Caki2 (cell line): Measurements from ENCODE around the gene SP1. TPM values are rescaled to one million over a fixed set of nuclear protein-coding genes. Genes with fewer than 3 reads are reported as not detected.
A peak's percentile ranks its signal among the peaks of the same experiment; 100 is the strongest.
"Not testable (repeated sequence)": the region's sequence is repeated elsewhere in the genome, so short reads cannot be mapped to it uniquely, and the experiment has no call there.

Source experiments
- DNase-seq: peaks from one replicate; pipeline ENCODE4 v3.0.0-alpha.2; 2015; ENCODE audit warnings: low read depth
- in situ Hi-C: cut with HindIII; loops from 2 replicates; pipeline ENCODE4 v1.10.0; 2016; ENCODE audit warnings: low sequenced_read_pairs, low pct_unique_long_range_greater_than_20kb, mixed read lengths
- total RNA-seq: library from RNA; depleted of rRNA; stranded (reverse); fragments of >200 nt; shearing (Covaris generic); gene quantifications from 2 replicates; pipeline ENCODE4 v1.2.3, GENCODE V29; 2014; ENCODE audit warnings: low replicate concordance

Gene SP1
- total RNA-seq, 1 experiment from 2014 or later: 39.3 TPM

DNA sequence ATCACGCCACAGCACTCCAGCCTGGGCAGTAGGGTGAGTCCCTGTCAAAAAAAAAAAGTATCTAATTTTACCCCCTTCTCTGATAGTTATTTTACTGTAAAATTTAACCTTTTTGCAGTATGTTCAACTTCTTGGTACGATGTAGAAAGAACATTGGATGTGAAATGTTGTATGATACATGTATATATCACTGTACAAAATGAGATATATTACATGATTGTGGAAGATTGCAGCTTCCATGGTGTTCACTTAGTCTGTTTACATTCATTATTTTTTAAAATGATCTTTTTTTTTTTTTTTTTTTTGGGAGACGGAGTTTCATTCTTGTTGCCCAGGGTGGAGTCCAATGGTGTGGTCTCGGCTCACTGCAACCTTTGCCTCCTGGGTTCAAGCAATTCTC is 9.0 kb downstream of the SP1 start:
- DNase-seq: no peak
- in situ Hi-C loops: no loop called here

DNA sequence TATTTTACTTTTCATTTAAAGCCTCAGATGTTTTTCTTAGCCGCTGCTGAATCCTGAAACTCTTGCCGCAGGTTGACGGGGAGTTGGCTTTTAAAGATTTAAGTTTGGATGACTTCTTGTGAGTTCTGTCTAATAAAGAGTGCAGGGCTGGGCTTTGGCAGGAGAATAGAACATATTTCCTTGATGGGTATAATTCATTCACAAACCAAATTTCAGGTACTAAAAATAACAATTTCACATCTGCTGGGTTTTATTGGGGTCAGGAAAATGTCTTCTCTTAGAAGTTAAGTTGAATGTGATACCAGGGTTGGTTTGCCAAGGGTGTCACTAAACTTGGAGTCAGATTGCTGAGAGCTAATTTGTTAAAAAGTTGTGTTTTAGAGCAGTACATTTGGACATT is 9.7 kb downstream of the SP1 start:
- in situ Hi-C loops: no loop called here

DNA sequence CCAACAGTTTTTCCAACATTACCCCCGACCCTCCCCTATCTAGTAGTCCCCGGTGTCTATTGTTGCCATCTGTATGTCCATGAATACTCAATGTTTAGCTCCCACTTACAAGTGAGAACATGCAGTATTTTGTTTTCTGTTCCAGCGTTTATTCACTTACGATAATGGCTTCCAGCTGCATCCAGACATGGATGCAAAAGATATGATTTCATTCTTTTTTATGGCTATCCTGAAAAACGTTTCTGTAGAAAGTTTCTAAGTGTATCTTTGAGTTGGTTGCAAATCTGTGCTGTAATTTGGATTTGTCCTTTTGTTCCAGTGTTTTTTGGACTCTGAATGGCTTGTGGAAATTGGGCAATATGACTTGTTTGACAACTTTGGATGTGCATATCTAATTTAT is 11.7 kb downstream of the SP1 start:
- in situ Hi-C loops: no loop called here
- no peak for DNase-seq

More for the DNA sequence above, 9.7 kb downstream of the SP1 start:
- no peak for DNase-seq

DNA sequence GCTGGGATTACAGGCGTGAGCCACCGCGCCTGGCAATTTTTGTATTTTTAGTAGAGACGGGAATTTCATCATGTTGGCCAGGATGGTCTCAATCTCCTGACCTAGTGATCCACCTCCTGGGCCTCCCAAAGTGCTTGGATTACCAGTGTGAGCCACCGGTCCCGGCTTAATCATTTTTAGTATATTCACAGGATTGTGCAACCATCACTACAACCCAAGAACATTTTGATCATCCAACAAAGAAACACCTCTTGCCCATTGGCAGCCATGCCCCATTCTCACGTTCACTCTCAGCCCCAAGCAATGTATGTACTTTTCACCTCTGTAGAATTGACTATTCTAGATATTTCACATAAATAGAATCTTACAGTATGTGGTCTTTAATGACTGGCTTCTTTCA is 19.9 kb downstream of the SP1 start:
- no peak for DNase-seq
- in situ Hi-C loops: no loop called here

DNA sequence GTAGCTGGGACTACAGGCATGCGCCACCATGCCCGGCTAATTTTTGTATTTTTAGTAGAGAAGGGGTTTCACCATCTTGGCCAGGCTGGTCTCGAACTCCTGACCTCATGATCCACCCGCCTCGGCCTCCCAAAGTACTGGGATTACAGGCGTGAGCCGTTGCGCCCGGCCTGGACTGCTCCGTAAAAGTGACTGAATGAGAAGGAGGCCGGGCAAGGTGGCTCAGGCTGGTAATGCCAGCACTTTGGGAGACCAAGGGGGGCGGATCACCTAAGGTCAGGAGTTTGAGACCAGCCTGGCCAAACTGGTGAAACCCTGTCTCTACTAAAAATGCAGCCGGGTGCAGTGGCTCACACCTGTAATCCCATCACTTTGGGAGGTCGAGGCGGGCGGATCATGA is 22.4 kb downstream of the SP1 start:
- in situ Hi-C loops, DNase-seq: not testable (repeated sequence)

DNA sequence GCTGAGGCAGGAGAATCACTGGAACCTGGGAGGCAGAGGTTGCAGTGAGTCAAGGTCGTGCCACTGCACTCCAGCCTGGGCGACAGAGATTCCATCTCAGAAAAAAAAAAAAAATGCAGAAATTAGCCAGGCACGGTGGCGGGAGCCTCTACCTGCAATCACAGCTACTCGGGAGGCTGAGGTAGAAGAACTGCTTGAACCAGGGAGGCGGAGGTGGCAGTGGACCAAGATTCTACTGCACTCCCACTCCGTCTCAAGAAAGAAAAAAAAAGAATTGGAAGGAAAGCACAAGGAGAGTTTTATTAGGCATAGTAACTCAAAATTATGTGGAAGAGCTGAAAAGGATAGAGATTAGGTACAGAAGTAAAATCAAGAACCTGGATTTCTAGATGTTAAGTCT is 22.9 kb downstream of the SP1 start:
- no peak for DNase-seq
- in situ Hi-C loops: no loop called here

DNA sequence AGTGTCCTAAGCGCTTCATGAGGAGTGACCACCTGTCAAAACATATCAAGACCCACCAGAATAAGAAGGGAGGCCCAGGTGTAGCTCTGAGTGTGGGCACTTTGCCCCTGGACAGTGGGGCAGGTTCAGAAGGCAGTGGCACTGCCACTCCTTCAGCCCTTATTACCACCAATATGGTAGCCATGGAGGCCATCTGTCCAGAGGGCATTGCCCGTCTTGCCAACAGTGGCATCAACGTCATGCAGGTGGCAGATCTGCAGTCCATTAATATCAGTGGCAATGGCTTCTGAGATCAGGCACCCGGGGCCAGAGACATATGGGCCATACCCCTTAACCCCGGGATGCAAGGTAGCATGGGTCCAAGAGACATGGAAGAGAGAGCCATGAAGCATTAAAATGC is 31.0 kb downstream of the SP1 start:
- in situ Hi-C loops: no loop called here

DNA sequence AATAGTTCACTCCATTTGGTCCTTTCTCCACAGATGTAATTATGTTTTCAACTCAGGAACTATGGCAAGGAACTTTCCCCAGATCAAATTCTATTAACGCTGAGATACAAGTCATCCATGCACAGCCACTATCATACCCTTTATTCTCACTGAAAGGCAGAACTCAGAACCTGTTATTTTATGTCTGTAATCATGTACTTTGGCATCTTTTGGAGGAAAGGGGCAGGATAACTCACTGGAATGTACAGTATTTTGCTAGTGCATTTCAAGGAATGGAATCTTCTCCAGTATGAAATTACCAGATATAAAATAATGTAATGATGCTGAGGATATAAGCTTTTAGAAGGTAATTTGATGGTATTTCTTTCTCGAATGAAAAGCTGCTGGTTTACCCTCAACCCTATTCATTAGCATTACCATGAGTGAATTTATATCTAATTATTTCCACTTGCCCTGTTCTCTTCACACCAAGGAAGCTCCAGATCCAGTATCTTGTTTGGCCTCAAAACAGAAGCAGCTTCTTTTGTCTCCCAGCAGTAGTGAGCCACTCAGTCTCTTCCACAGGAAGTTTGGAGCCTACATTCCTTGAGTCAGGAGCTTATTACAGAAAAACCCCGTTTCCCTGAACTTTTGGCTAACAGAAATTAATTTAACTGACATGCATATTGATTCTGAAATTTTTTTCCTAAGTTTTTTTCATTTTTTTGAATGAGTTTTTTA is 33.7 kb downstream of the SP1 start:
- in situ Hi-C loops: no loop called here
- DNase-seq: no peak

More for the DNA sequence above, 31.0 kb downstream of the SP1 start:
- DNase-seq: no peak

DNA sequence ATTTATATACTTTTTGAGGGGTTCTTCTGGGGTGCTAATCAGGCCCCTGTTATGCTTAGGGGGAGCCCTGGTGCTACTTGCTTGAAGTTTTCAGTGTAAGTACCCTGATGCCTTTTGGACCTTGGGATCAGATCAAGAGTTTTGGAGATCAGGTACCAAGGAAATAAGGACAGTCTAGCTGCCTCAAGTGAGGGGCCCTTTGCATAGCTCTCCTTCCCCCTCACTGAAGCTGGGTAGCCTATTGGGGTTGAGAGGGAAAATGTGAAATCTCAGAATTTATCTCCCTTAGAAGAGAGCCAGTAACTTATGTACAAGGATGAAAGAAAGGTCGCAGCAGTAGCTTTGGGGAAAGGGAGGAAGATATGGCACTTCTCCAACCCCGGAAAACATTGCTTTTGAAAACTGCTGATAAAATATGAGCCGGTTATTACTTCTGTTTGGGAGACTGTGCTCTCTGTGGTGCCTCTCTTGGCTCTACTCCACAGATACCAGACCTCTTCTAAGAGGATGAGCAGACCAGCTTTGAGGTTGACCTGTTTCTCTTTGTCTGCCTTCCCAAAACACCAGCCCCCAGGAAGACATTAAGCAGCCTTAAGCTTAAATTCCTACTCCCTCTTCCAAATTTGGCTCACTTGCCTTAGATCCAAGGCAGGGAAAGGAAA is 34.9 kb downstream of the SP1 start:
- no peak for DNase-seq
- in situ Hi-C loops: no loop called here

DNA sequence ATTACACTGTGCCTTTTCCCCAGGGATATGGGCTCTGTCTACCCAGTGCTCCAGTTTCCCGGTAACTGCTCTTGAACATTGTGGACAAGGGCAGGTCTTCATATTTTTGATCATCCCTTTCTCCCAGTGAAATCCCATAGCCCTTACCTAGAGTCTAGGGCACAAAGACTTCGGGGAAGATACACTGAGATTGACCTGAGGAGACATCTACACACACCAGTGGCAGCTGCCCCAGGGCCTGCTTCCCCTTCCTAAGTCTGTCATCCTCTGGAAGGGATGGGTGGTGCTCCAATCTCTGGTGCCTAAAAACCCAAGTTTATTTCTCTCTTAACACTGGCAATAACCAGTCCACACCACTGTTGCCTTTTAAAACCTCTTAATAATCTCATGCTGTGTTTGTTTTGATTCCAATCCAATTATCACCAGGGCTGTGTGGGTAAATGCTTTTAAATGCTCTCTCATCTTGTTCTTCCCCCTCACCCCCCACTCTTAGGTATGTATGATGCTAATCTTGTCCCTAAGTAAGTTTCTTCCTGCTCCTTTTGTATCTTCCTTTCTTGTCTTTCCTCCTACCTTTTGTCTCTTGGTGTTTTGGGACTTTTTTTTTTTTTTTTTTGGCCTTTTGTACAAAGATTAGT is 35.9 kb downstream of the SP1 start:
- in situ Hi-C loops, DNase-seq: not testable (repeated sequence)

DNA sequence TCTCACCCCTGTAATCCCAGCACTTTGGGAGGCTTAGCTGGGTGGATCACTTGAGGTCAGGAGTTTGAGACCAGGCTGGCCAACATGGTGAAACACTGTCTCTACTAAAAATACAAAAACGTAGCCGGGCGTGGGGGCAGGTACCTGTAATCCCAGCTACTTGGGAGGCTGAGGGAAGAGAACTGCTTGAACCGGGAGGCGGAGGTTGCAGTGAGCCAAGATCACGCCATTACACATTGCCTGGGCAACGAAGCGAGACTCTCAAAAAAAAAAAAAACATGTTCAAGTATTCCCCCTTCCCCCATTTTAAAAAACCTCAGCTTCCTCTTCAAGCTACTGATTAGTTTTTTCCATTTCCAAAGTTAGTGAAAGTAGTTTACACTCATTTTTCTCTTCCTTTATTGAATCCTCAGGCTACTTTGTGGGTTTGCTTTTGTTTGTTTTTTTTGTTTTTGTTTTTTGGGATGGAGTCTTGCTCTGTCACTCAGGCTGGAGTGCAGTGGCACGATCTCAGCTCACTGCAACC is 37.4 kb downstream of the SP1 start:
- DNase-seq, in situ Hi-C loops: not testable (repeated sequence)

DNA sequence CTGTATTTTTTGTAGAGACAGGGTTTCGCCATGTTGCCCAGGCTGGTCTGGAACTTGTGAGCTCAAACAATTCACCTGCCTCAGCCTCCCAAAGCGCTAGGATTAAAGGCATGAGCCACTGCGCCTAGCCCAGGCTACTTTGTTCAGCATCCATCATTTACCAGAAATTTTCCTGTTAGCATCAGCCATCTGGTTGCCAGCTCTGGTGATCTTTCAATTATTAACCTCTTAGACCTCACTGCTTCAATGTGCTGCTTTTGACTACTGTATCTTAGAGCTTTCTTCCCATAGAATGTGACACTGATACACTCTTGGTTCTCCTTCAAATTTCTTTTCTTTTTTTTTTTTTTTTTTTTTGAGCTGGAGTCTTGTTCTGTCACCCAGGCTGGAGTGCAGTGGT is 38.2 kb downstream of the SP1 start:
- DNase-seq: peak; percentile 45
- in situ Hi-C loops: no loop called here

DNA sequence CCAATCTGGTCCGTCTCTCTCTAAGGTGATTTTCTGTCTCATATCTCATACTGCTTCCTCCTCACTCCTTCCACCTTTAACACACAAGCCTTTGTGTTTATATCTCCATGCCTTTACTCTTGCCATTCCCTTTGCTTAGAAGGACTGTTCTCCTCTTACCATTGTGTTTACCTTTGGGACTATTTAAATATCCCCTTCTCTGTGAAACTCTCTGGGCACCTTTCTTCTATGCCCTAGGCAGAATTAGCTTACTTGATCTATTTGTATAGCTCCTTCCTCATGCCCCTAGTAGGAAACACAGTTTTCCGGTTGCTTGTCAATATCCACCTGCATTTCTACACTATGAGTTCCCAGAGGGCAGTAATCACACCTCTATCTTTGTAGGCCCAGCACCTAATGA is 39.8 kb downstream of the SP1 start:
- no peak for DNase-seq
- in situ Hi-C loops: loop anchor here (10.0 kb wide), 1 partner anchor 75 kb away; no protein-coding TSS in a partner anchor

DNA sequence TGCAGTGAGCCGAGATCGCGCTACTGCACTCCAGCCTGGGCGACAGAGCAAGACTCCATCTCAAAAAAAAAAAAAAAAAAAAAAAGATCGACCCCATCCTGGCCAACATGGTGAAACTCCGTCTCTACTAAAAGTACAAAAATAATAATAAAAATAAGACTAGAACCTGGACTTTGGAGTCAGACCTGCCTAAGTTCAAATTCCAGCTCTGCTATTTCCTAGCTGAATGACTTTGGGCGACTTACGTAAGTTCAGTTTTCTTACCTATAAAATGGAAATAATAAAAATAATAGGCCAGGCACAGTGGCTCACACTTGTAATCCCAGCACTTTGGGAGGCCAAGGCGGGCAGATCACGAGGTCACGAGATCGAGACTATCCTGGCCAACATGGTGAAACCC is 42.3 kb downstream of the SP1 start:
- DNase-seq: not testable (repeated sequence)
- in situ Hi-C loops: loop anchor here (10.0 kb wide), 1 partner anchor 77 kb away; no protein-coding TSS in a partner anchor

DNA sequence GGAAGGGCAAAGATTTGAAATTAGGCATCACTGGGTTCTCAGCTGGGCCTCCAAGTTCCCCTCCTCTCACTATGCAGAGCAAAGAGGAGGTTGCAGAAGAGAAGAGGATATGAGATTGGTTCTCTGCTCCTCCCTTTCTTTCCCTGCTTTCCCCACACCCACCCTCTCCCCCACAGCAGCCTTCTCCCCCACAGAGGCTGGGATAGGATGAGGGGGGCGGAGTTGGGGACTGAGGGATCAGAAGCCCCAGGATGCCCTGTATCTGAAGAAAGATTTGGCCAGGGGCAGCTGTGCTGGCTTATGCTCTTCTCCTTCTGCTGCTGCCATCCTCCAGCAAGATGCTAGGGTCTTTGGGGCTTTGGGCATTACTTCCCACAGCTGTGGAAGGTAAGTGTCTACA is 43.6 kb downstream of the SP1 start, which contains the start of gene AMHR2:
AMHR2 (plus strand) TSS at position 259 of the 400 bp plus-strand sequence; CDS start at position 339, 80 bp downstream.
- no peak for DNase-seq
- in situ Hi-C loops: loop anchor here (10.0 kb wide), 1 partner anchor 79 kb away; no protein-coding TSS in a partner anchor

DNA sequence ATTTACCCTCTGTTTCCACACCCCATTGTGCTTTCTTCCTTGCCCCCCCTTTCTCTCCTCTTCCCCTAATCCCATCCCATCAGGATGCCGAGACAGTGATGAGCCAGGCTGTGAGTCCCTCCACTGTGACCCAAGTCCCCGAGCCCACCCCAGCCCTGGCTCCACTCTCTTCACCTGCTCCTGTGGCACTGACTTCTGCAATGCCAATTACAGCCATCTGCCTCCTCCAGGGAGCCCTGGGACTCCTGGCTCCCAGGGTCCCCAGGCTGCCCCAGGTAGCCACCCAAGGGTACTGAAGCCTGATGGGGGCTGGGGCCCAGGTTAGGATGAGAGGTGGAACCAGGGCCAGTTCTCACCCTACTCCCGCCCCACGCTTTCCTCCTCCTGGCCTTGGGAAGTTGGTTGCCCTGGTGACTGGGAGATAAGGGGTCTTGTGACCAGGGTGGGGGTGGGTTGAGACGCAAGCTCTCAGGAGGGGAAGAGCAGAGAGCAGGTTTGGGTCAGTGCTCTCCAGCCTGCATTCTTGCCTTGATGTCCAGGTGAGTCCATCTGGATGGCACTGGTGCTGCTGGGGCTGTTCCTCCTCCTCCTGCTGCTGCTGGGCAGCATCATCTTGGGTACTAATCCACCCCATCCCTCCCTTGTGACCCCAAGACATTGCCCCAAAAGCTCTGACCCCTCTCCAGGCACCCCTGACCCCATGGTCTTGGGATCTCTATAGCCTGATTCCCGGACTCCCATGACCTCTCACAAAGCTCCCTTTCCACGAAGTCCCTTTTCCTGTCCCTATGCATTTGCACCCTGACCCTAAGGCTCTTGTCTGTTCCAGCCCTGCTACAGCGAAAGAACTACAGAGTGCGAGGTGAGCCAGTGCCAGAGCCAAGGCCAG is 44.9 kb downstream of the SP1 start:
- in situ Hi-C loops: loop anchor here (10.0 kb wide), 1 partner anchor 80 kb away; no protein-coding TSS in a partner anchor
- no peak for DNase-seq

DNA sequence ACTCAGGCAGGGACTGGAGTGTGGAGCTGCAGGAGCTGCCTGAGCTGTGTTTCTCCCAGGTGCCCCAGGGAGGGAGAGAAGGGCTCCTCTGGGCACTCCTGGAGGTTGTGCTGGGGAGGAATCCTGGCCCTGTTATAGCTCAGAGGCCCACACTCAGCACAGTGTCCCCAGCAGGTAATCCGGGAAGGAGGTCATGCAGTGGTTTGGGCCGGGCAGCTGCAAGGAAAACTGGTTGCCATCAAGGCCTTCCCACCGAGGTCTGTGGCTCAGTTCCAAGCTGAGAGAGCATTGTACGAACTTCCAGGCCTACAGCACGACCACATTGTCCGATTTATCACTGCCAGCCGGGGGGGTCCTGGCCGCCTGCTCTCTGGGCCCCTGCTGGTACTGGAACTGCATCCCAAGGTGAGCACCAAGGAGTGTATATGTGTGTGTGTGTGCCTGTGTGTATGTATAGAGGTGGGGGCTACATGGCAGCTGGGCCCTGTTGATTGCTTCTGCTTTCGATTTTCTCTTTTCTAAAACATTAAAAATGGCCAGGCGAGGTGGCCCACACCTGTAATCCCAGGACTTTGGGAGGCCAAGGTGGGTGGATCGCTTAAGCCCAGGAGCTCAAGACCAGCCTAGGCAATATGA is 45.7 kb downstream of the SP1 start:
- in situ Hi-C loops: loop anchor here (10.0 kb wide), 1 partner anchor 81 kb away; no protein-coding TSS in a partner anchor
- no peak for DNase-seq
